Measurements from ENCODE around the gene SDK1.
"Not testable (repeated sequence)": the region's sequence is repeated elsewhere in the genome, so short reads cannot be mapped to it uniquely, and the experiment has no call there.

SDK1 gene

DNA sequence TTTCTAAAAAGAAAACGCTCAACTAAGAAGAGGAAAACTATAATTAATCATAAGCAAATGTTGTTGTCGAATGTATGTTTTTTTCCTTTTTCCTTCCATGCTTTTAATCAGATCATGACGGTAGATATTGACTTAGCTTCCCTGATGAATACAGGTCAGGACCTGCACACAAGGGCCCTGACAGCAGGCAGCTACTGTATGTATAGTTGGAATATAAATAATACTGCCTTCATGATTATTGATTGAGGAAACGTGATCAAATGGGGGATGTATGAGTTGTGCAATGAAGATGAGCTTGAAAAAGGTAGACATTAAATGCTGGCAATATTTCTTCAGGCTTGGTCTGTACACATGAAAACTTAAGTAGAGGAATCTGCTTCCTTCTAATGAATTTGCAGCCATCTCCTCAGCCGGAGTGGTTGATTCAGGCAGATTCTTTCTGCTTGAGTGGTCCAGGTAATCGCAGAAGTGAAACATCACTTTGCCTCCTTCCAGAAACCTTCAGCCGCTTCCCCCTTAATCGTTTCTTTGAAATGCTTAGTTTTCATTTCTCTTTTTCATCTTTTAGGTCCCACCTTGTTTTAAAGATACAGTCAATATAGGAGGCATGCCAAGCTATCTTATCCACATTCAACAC, 656.5 kb downstream of the SDK1 start:
- Histone ChIP-seq H3K27ac (ENCODE audit: low read depth, low read length) (no peak overlapping the region), H3K36me3 (ENCODE audit: insufficient read depth, low read length) (no peaks in the 10 kb centered on the region), H3K9ac (ENCODE audit: low read length) (no peak overlapping the region), H3K4me1 (ENCODE audit: insufficient read depth, low read length) (no peaks in the 10 kb centered on the region), H3K4me3 (ENCODE audit: low read depth in 1 of 2, low read length in 2 of 2) (no peak overlapping the region), H3K27me3 (ENCODE audit: control insufficient read depth in 1 of 2, insufficient read depth in 2 of 2, low read length in 2 of 2) (no peaks in the 10 kb centered on the region), H3K9me3 (ENCODE audit: low read length) (no peaks in the 10 kb centered on the region)

GRCh38 chr7:3958109-3958483, 657.0 kb downstream of the SDK1 start:
- Histone ChIP-seq H3K36me3 (ENCODE audit: insufficient read depth, low read length) (no peaks in the 10 kb centered on the region), H3K9ac (ENCODE audit: low read length) (no peak overlapping the region), H3K9me3 (ENCODE audit: low read length) (no peaks in the 10 kb centered on the region), H3K4me1 (ENCODE audit: insufficient read depth, low read length) (no peaks in the 10 kb centered on the region), H3K27ac (ENCODE audit: low read depth, low read length) (no peak overlapping the region), H3K27me3 (ENCODE audit: control insufficient read depth in 1 of 2, insufficient read depth in 2 of 2, low read length in 2 of 2) (no peaks in the 10 kb centered on the region), H3K4me3 (ENCODE audit: low read depth in 1 of 2, low read length in 2 of 2) (no peak overlapping the region)

DNA sequence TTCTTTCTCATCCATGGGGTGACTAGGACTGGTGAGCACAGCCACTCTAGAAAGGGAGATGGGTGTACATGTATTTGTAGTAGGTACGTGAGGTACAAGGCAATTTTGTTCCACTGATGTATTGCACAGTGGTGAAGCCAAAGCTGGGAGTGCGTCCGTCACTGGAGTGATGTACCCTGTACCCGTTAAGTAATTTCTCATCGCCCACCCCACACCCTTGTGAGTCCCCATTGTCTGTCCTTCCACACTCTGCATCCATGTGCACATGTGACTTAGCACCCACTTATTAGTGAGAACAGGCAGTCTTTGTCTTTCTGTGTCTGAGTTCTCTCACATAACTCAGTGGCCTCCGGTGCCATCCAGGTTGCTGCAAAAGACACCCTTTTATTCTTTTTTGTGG, 658.3 kb downstream of the SDK1 start:
- Histone ChIP-seq H3K4me1 (ENCODE audit: insufficient read depth, low read length) (no peaks in the 10 kb centered on the region), H3K27ac (ENCODE audit: low read depth, low read length) (no peak overlapping the region), H3K9ac (ENCODE audit: low read length) (no peak overlapping the region)

GRCh38 chr7:3960050-3960763, 659.2 kb downstream of the SDK1 start:
- no peak overlapping the region for H3K9ac ChIP-seq (ENCODE audit: low read length)
- H3K27ac ChIP-seq (ENCODE audit: low read depth, low read length) = no peak overlapping the region
- H3K36me3 ChIP-seq (ENCODE audit: insufficient read depth, low read length) = no peaks in the 10 kb centered on the region
- no peak overlapping the region for H3K4me3 ChIP-seq (ENCODE audit: low read depth in 1 of 2, low read length in 2 of 2)
- no peaks in the 10 kb centered on the region for H3K9me3 ChIP-seq (ENCODE audit: low read length)
- H3K4me1 ChIP-seq (ENCODE audit: insufficient read depth, low read length) = no peaks in the 10 kb centered on the region
- H3K27me3 ChIP-seq (ENCODE audit: control insufficient read depth in 1 of 2, insufficient read depth in 2 of 2, low read length in 2 of 2) = no peaks in the 10 kb centered on the region

More for the DNA sequence above, 658.3 kb downstream of the SDK1 start:
- H3K27me3 ChIP-seq (ENCODE audit: control insufficient read depth in 1 of 2, insufficient read depth in 2 of 2, low read length in 2 of 2) = no peaks in the 10 kb centered on the region
- no peak overlapping the region for H3K4me3 ChIP-seq (ENCODE audit: low read depth in 1 of 2, low read length in 2 of 2)
- no peaks in the 10 kb centered on the region for H3K36me3 ChIP-seq (ENCODE audit: insufficient read depth, low read length)
- no peaks in the 10 kb centered on the region for H3K9me3 ChIP-seq (ENCODE audit: low read length)

DNA sequence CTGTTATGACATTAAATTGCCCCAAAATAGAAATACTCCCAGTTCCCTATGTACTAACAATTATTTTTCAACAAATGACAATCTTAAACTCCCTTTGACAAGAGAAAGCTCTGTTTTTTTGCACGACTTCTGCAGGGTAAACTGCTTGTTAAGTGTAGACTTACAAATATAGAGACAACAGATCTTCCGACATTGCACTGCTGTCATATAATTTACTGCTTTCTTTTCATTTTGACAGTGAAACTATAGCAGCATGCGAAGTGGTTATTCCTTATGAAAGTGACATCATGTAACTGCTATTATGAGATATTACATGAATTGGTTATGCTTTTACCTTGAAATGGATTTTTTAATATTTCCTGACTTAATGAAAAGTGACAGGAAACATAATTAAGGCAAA, 659.9 kb downstream of the SDK1 start:
- Histone ChIP-seq H3K36me3 (ENCODE audit: insufficient read depth, low read length) (no peaks in the 10 kb centered on the region), H3K27ac (ENCODE audit: low read depth, low read length) (no peak overlapping the region), H3K9ac (ENCODE audit: low read length) (no peak overlapping the region), H3K4me3 (ENCODE audit: low read depth in 1 of 2, low read length in 2 of 2) (no peak overlapping the region), H3K27me3 (ENCODE audit: control insufficient read depth in 1 of 2, insufficient read depth in 2 of 2, low read length in 2 of 2) (no peaks in the 10 kb centered on the region), H3K9me3 (ENCODE audit: low read length) (no peaks in the 10 kb centered on the region), H3K4me1 (ENCODE audit: insufficient read depth, low read length) (no peaks in the 10 kb centered on the region)

- Histone ChIP-seq H3K36me3 (ENCODE audit: insufficient read depth, low read length) (no peaks in the 10 kb centered on the region), H3K27me3 (ENCODE audit: control insufficient read depth in 1 of 2, insufficient read depth in 2 of 2, low read length in 2 of 2) (no peaks in the 10 kb centered on the region), H3K4me3 (ENCODE audit: low read depth in 1 of 2, low read length in 2 of 2) (no peak overlapping the region), H3K9me3 (ENCODE audit: low read length) (no peaks in the 10 kb centered on the region), H3K9ac (ENCODE audit: low read length) (no peak overlapping the region), H3K27ac (ENCODE audit: low read depth, low read length) (no peak overlapping the region), H3K4me1 (ENCODE audit: insufficient read depth, low read length) (no peaks in the 10 kb centered on the region)
These were observed 660.9 kb downstream of the SDK1 start for GRCh38 chr7:3961857-3962503.

DNA sequence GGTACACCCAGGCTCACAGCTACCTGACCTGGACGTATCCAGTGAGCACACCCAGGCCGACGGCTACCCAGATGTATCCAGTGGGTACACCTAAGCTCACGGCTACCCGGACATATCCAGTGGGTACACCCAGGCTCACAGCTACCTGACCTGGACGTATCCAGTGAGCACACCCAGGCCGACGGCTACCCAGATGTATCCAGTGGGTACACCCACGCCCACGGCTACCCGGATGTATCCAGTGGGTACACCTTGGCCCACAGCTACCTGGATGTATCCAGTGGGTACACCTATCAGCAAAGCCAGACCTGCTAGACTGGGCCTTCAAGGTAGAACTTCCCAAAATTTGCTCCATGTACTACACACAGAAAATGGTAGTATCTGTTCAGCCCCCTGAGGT, 662.7 kb downstream of the SDK1 start:
- H3K9me3 ChIP-seq (ENCODE audit: low read length); H3K27ac ChIP-seq (ENCODE audit: low read depth, low read length); H3K36me3 ChIP-seq (ENCODE audit: insufficient read depth, low read length); H3K9ac ChIP-seq (ENCODE audit: low read length); H3K27me3 ChIP-seq (ENCODE audit: control insufficient read depth in 1 of 2, insufficient read depth in 2 of 2, low read length in 2 of 2); H3K4me1 ChIP-seq (ENCODE audit: insufficient read depth, low read length); H3K4me3 ChIP-seq (ENCODE audit: low read depth in 1 of 2, low read length in 2 of 2): not testable (repeated sequence)

- no peaks in the 10 kb centered on the region for H3K27me3 ChIP-seq (ENCODE audit: control insufficient read depth in 1 of 2, insufficient read depth in 2 of 2, low read length in 2 of 2)
- H3K27ac ChIP-seq (ENCODE audit: low read depth, low read length) = no peak overlapping the region
- no peaks in the 10 kb centered on the region for H3K9me3 ChIP-seq (ENCODE audit: low read length)
- H3K36me3 ChIP-seq (ENCODE audit: insufficient read depth, low read length) = no peaks in the 10 kb centered on the region
- H3K4me1 ChIP-seq (ENCODE audit: insufficient read depth, low read length) = no peaks in the 10 kb centered on the region
- no peak overlapping the region for H3K9ac ChIP-seq (ENCODE audit: low read length)
- no peak overlapping the region for H3K4me3 ChIP-seq (ENCODE audit: low read depth in 1 of 2, low read length in 2 of 2)
These were observed 664.0 kb downstream of the SDK1 start for GRCh38 chr7:3964980-3965606.

DNA sequence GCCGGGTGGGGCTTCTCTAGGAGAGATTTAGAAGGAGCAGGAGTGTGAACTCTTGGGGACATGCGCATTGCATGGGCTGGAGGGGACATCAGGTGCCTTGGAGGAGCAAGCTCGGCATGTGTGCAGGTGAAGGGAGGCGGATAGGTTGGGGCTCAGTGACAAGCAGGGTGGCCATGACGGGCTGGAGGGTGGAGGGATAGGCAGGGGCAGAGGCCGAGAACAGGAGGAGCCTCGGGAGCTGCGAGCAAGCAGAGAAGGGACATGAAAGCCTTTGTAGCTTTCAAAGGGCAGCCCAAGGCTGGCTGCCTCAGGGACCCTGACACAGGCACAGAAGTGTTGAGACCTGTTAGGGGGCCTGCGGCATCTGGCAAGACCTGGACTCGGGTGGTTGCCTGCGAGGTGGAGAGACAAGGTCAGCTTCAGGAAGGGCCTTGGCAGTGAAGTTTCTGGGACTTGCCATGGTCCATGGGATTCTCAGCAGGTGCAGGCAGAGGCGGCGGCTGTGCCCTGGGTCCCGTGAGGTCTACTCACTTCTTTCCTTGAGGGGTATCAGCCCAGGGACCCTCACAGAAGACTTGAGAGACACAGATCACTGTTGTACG, 664.8 kb downstream of the SDK1 start:
- Histone ChIP-seq H3K27me3 (ENCODE audit: control insufficient read depth in 1 of 2, insufficient read depth in 2 of 2, low read length in 2 of 2) (no peaks in the 10 kb centered on the region), H3K27ac (ENCODE audit: low read depth, low read length) (no peak overlapping the region), H3K4me3 (ENCODE audit: low read depth in 1 of 2, low read length in 2 of 2) (no peak overlapping the region), H3K9ac (ENCODE audit: low read length) (no peak overlapping the region), H3K4me1 (ENCODE audit: insufficient read depth, low read length) (no peaks in the 10 kb centered on the region), H3K36me3 (ENCODE audit: insufficient read depth, low read length) (no peaks in the 10 kb centered on the region), H3K9me3 (ENCODE audit: low read length) (no peaks in the 10 kb centered on the region)

GRCh38 chr7:3968234-3968633, 667.2 kb downstream of the SDK1 start:
- H3K9ac ChIP-seq (ENCODE audit: low read length) = no peak overlapping the region
- H3K4me3 ChIP-seq (ENCODE audit: low read depth in 1 of 2, low read length in 2 of 2) = no peak overlapping the region
- no peaks in the 10 kb centered on the region for H3K9me3 ChIP-seq (ENCODE audit: low read length)
- H3K4me1 ChIP-seq (ENCODE audit: insufficient read depth, low read length) = no peaks in the 10 kb centered on the region
- no peak overlapping the region for H3K27ac ChIP-seq (ENCODE audit: low read depth, low read length)
- H3K36me3 ChIP-seq (ENCODE audit: insufficient read depth, low read length) = peaks cover 5% of the 10 kb centered on the region
- H3K27me3 ChIP-seq (ENCODE audit: control insufficient read depth in 1 of 2, insufficient read depth in 2 of 2, low read length in 2 of 2) = no peaks in the 10 kb centered on the region

- Histone ChIP-seq H3K27ac (ENCODE audit: low read depth, low read length) (no peak overlapping the region), H3K9me3 (ENCODE audit: low read length) (no peaks in the 10 kb centered on the region), H3K27me3 (ENCODE audit: control insufficient read depth in 1 of 2, insufficient read depth in 2 of 2, low read length in 2 of 2) (no peaks in the 10 kb centered on the region), H3K9ac (ENCODE audit: low read length) (no peak overlapping the region), H3K36me3 (ENCODE audit: insufficient read depth, low read length) (peaks cover 6% of the 10 kb centered on the region), H3K4me1 (ENCODE audit: insufficient read depth, low read length) (no peaks in the 10 kb centered on the region), H3K4me3 (ENCODE audit: low read depth in 1 of 2, low read length in 2 of 2) (no peak overlapping the region)
These were observed 668.2 kb downstream of the SDK1 start for GRCh38 chr7:3969286-3969685.

All from muscle layer of colon (tissue), 2 donors.